ENCODE results near the gene LAPTM4A.
"Not testable (repeated sequence)": the region's sequence is repeated elsewhere in the genome, so short reads cannot be mapped to it uniquely, and the experiment has no call there.

LAPTM4A gene

GRCh38 chr2:20094142-20094755 lies 42.8 kb upstream of the LAPTM4A start:
- peak; percentile 45 for DNase-seq (ENCODE audit: low read depth)
- TF ChIP-seq CTCF (conservative IDR thresholded peaks at IDR 0.05; ENCODE audit: control insufficient read depth, insufficient read depth, low read depth, low read length): no peak
- H3K4me3 ChIP-seq (ENCODE audit: control insufficient read depth, low read depth, low read length): no peak overlapping the region

GRCh38 chr2:20093263-20094141 lies 42.1 kb upstream of the LAPTM4A start:
- H3K4me3 ChIP-seq (ENCODE audit: control insufficient read depth, low read depth, low read length): no peak overlapping the region
- DNase-seq (ENCODE audit: low read depth): peak; percentile 85
- peak; percentile 82 for TF ChIP-seq CTCF (conservative IDR thresholded peaks at IDR 0.05; ENCODE audit: control insufficient read depth, insufficient read depth, low read depth, low read length)

GRCh38 chr2:20092901-20093235 lies 41.4 kb upstream of the LAPTM4A start:
- no peak for TF ChIP-seq CTCF (conservative IDR thresholded peaks at IDR 0.05; ENCODE audit: control insufficient read depth, insufficient read depth, low read depth, low read length)

GRCh38 chr2:20092226-20092900 lies 40.9 kb upstream of the LAPTM4A start:
- DNase-seq (ENCODE audit: low read depth): no peak
- TF ChIP-seq CTCF (conservative IDR thresholded peaks at IDR 0.05; ENCODE audit: control insufficient read depth, insufficient read depth, low read depth, low read length): no peak
- no peak overlapping the region for H3K4me3 ChIP-seq (ENCODE audit: control insufficient read depth, low read depth, low read length)

More at GRCh38 chr2:20092901-20093235, 41.4 kb upstream of the LAPTM4A start:
- no peak overlapping the region for H3K4me3 ChIP-seq (ENCODE audit: control insufficient read depth, low read depth, low read length)
- DNase-seq (ENCODE audit: low read depth): no peak

GRCh38 chr2:20091305-20091991 lies 40.0 kb upstream of the LAPTM4A start:
- DNase-seq (ENCODE audit: low read depth): peak; percentile 97
- no peak for TF ChIP-seq CTCF (conservative IDR thresholded peaks at IDR 0.05; ENCODE audit: control insufficient read depth, insufficient read depth, low read depth, low read length)
- H3K4me3 ChIP-seq (ENCODE audit: control insufficient read depth, low read depth, low read length): no peak overlapping the region

- TF ChIP-seq CTCF (conservative IDR thresholded peaks at IDR 0.05; ENCODE audit: control insufficient read depth, insufficient read depth, low read depth, low read length): no peak
- DNase-seq (ENCODE audit: low read depth): no peak
- no peak overlapping the region for H3K4me3 ChIP-seq (ENCODE audit: control insufficient read depth, low read depth, low read length)
Measured at GRCh38 chr2:20089715-20090464, 38.5 kb upstream of the LAPTM4A start.

GRCh38 chr2:20085909-20086308 lies 34.5 kb upstream of the LAPTM4A start:
- peak; percentile 88 for DNase-seq (ENCODE audit: low read depth)

GRCh38 chr2:20082812-20083211 lies 31.4 kb upstream of the LAPTM4A start:
- not testable (repeated sequence) for DNase-seq (ENCODE audit: low read depth); H3K4me3 ChIP-seq (ENCODE audit: control insufficient read depth, low read depth, low read length)

More at GRCh38 chr2:20085909-20086308, 34.5 kb upstream of the LAPTM4A start:
- H3K4me3 ChIP-seq (ENCODE audit: control insufficient read depth, low read depth, low read length): not testable (repeated sequence)

Measured in fibroblast of mammary gland (primary cell).